ENCODE data around the gene INPP4B.

INPP4B gene

GRCh38 chr4:142683997-142684396 is 162.1 kb downstream of the INPP4B start:
- Histone ChIP-seq H3K4me3 (ENCODE audit: low read depth, low read length, poor library complexity, severe bottlenecking) (no peak overlapping the region), H3K9me2 (ENCODE audit: low read depth, low read length) (no peaks in the 10 kb centered on the region), H3K27me3 (ENCODE audit: insufficient read depth, low read length) (no peaks in the 10 kb centered on the region), H3K27ac (ENCODE audit: low read depth, low read length, poor library complexity, severe bottlenecking) (no peak overlapping the region), H3K4me2 (ENCODE audit: low read length) (no peak overlapping the region), H3K9ac (ENCODE audit: low read length) (no peak overlapping the region), H3F3A (ENCODE audit: insufficient read depth, low read length) (no peaks in the 10 kb centered on the region), H3K4me1 (ENCODE audit: insufficient read depth, low read length, severe bottlenecking) (no peaks in the 10 kb centered on the region), H3K79me2 (ENCODE audit: insufficient read depth, low read length) (no peaks in the 10 kb centered on the region), H4K20me1 (ENCODE audit: insufficient read depth, low read length) (no peaks in the 10 kb centered on the region), H2AFZ (ENCODE audit: low read length) (no peak overlapping the region), H3K36me3 (ENCODE audit: insufficient read depth, low read length) (no peaks in the 10 kb centered on the region), H3K9me3 (ENCODE audit: low read length) (no peaks in the 10 kb centered on the region)
- no peak for TF ChIP-seq EZH2 (IDR thresholded peaks at IDR 0.05; ENCODE audit: borderline replicate concordance, low read length)
- TF ChIP-seq, protein P1, sequence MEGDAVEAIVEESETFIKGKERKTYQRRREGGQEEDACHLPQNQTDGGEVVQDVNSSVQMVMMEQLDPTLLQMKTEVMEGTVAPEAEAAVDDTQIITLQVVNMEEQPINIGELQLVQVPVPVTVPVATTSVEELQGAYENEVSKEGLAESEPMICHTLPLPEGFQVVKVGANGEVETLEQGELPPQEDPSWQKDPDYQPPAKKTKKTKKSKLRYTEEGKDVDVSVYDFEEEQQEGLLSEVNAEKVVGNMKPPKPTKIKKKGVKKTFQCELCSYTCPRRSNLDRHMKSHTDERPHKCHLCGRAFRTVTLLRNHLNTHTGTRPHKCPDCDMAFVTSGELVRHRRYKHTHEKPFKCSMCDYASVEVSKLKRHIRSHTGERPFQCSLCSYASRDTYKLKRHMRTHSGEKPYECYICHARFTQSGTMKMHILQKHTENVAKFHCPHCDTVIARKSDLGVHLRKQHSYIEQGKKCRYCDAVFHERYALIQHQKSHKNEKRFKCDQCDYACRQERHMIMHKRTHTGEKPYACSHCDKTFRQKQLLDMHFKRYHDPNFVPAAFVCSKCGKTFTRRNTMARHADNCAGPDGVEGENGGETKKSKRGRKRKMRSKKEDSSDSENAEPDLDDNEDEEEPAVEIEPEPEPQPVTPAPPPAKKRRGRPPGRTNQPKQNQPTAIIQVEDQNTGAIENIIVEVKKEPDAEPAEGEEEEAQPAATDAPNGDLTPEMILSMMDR (IDR thresholded peaks at IDR 0.05; ENCODE audit: low read length): no peak

GRCh38 chr4:142683503-142683902 is 162.6 kb downstream of the INPP4B start:
- no peaks in the 10 kb centered on the region for H3K27me3 ChIP-seq (ENCODE audit: insufficient read depth, low read length)
- H3K36me3 ChIP-seq (ENCODE audit: insufficient read depth, low read length): no peaks in the 10 kb centered on the region
- H2AFZ ChIP-seq (ENCODE audit: low read length): no peak overlapping the region
- H3K27ac ChIP-seq (ENCODE audit: low read depth, low read length, poor library complexity, severe bottlenecking): no peak overlapping the region
- H3K4me2 ChIP-seq (ENCODE audit: low read length): no peak overlapping the region
- no peaks in the 10 kb centered on the region for H3K79me2 ChIP-seq (ENCODE audit: insufficient read depth, low read length)
- H3K4me1 ChIP-seq (ENCODE audit: insufficient read depth, low read length, severe bottlenecking): no peaks in the 10 kb centered on the region
- H4K20me1 ChIP-seq (ENCODE audit: insufficient read depth, low read length): no peaks in the 10 kb centered on the region
- H3K9ac ChIP-seq (ENCODE audit: low read length): no peak overlapping the region
- H3K9me2 ChIP-seq (ENCODE audit: low read depth, low read length): no peaks in the 10 kb centered on the region
- TF ChIP-seq EZH2 (IDR thresholded peaks at IDR 0.05; ENCODE audit: borderline replicate concordance, low read length): no peak
- TF ChIP-seq, protein P1 (IDR thresholded peaks at IDR 0.05; ENCODE audit: low read length): no peak
- H3K9me3 ChIP-seq (ENCODE audit: low read length): no peaks in the 10 kb centered on the region
- H3F3A ChIP-seq (ENCODE audit: insufficient read depth, low read length): no peaks in the 10 kb centered on the region
- H3K4me3 ChIP-seq (ENCODE audit: low read depth, low read length, poor library complexity, severe bottlenecking): no peak overlapping the region

- no peaks in the 10 kb centered on the region for H4K20me1 ChIP-seq (ENCODE audit: insufficient read depth, low read length)
- no peak overlapping the region for H3K4me3 ChIP-seq (ENCODE audit: low read depth, low read length, poor library complexity, severe bottlenecking)
- H2AFZ ChIP-seq (ENCODE audit: low read length): no peak overlapping the region
- no peak overlapping the region for H3K4me2 ChIP-seq (ENCODE audit: low read length)
- H3K9me2 ChIP-seq (ENCODE audit: low read depth, low read length): no peaks in the 10 kb centered on the region
- no peak for TF ChIP-seq EZH2 (IDR thresholded peaks at IDR 0.05; ENCODE audit: borderline replicate concordance, low read length)
- TF ChIP-seq, protein P1 (IDR thresholded peaks at IDR 0.05; ENCODE audit: low read length): no peak
- no peaks in the 10 kb centered on the region for H3K4me1 ChIP-seq (ENCODE audit: insufficient read depth, low read length, severe bottlenecking)
- H3K79me2 ChIP-seq (ENCODE audit: insufficient read depth, low read length): no peaks in the 10 kb centered on the region
- no peaks in the 10 kb centered on the region for H3K36me3 ChIP-seq (ENCODE audit: insufficient read depth, low read length)
- no peak overlapping the region for H3K9ac ChIP-seq (ENCODE audit: low read length)
- no peaks in the 10 kb centered on the region for H3F3A ChIP-seq (ENCODE audit: insufficient read depth, low read length)
- no peak overlapping the region for H3K27ac ChIP-seq (ENCODE audit: low read depth, low read length, poor library complexity, severe bottlenecking)
- no peaks in the 10 kb centered on the region for H3K27me3 ChIP-seq (ENCODE audit: insufficient read depth, low read length)
- 0 out of 2 replicates have a peak, but pooled peaks cover 3% of the 10 kb centered on the region for H3K9me3 ChIP-seq (ENCODE audit: low read length)
Measured at GRCh38 chr4:142671516-142671915, 174.6 kb downstream of the INPP4B start.
